H1 (cell line): ENCODE measurements around the gene ARSK. TPM values are rescaled to one million over a fixed set of nuclear protein-coding genes. Genes with fewer than 3 reads are reported as not detected.

Experiments used
- CTCF ChIA-PET: fragments of 300-600 bp; sonication (Branson Sonifier 250); formaldehyde crosslinking; loops from one replicate; lab custom pipeline; 2021; ENCODE audit not compliant: partially characterized antibody; lab: Charles Lee
- POLR2A ChIA-PET: fragments of 300-600 bp; sonication (Branson Sonifier 250); formaldehyde crosslinking; loops from one replicate; lab custom pipeline; 2021; ENCODE audit warnings: inconsistent platforms; ENCODE audit not compliant: partially characterized antibody; lab: Charles Lee
- DNase-seq, 2 experiments: peaks; one replicate each; pipeline versions ENCODE4 v3.0.0 to v3.0.0-alpha.2; 2010 to 2022; ENCODE audit warnings: low spot score in 2 of 2, low read depth in 1 of 2, mixed read lengths in 1 of 2
- FAIRE-seq: peaks from 2 replicates; lab custom pipeline; 2011; peaks lifted over from hg19 to GRCh38; lab: Jason Lieb, UNC
- H2AFZ ChIP-seq: 2 replicates; pipeline ENCODE4 v1.8.1; 2012; ENCODE audit warnings: low read length, inconsistent platforms
- H2AK5ac ChIP-seq: 2 replicates; pipeline ENCODE4 v1.6.1; 2013; ENCODE audit warnings: low read depth, low read length
- H2BK120ac ChIP-seq: replicated peaks from 2 replicates; pipeline ENCODE3; 2013; ENCODE audit warnings: low read depth, low read length, inconsistent platforms
- H2BK12ac ChIP-seq: 2 replicates; pipeline ENCODE4 v1.6.1; 2013; ENCODE audit warnings: low read depth, low read length
- H2BK15ac ChIP-seq: 2 replicates; pipeline ENCODE4 v1.6.1; 2013; ENCODE audit warnings: low read length
- H2BK20ac ChIP-seq: 2 replicates; pipeline ENCODE4 v1.6.1; 2013; ENCODE audit warnings: low read length
- H2BK5ac ChIP-seq: 2 replicates; pipeline ENCODE4 v1.6.1; 2013; ENCODE audit warnings: low read depth, low read length
- H3K14ac ChIP-seq: 2 replicates; pipeline ENCODE4 v1.6.1; 2013; ENCODE audit warnings: inconsistent platforms; ENCODE audit not compliant: insufficient read length
- H3K18ac ChIP-seq: 2 replicates; pipeline ENCODE4 v1.6.1; 2013; ENCODE audit warnings: low read length; ENCODE audit errors: extremely low read depth
- H3K23ac ChIP-seq: 2 replicates; pipeline ENCODE4 v1.6.1; 2013; ENCODE audit warnings: inconsistent platforms; ENCODE audit not compliant: insufficient read length
- H3K23me2 ChIP-seq: 2 replicates; pipeline ENCODE4 v1.6.1; 2013; ENCODE audit warnings: low read depth, low read length
- H3K27ac ChIP-seq: 2 replicates; pipeline ENCODE4 v1.6.1; 2011; ENCODE audit warnings: low read depth, low read length, inconsistent platforms
- H3K27me3 ChIP-seq, 4 experiments: replicated peaks in 1 of 4; 1 replicate in 1 of 4; 2 replicates in 3 of 4; pipeline versions ENCODE4 v1.6.1 to v1.8.1; 2011 to 2013; ENCODE audit warnings: low read length in 3 of 4, mild to moderate bottlenecking in 3 of 4, inconsistent platforms in 2 of 4, mixed read lengths in 2 of 4, moderate library complexity in 1 of 4; ENCODE audit not compliant: control insufficient read depth in 3 of 4, insufficient read depth in 3 of 4; ENCODE audit errors: extremely low read depth in 1 of 4
- H3K36me3 ChIP-seq, 4 experiments: 2 replicates each; pipeline versions ENCODE4 v1.6.1 to v1.8.1; 2011 to 2013; ENCODE audit warnings: mild to moderate bottlenecking in 4 of 4, low read length in 3 of 4, moderate library complexity in 2 of 4, control low read depth in 1 of 4, inconsistent platforms in 1 of 4; ENCODE audit not compliant: insufficient read depth in 4 of 4, control insufficient read depth in 2 of 4
- H3K4ac ChIP-seq: replicated peaks from 2 replicates; pipeline ENCODE3; 2013; ENCODE audit warnings: low read length, low read depth, mixed read lengths, inconsistent platforms; ENCODE audit not compliant: insufficient read length
- H3K4me1 ChIP-seq, 4 experiments: replicated peaks in 1 of 4; 1 replicate in 1 of 4; 2 replicates in 3 of 4; pipeline versions ENCODE4 v1.6.1 to v1.8.1; 2011 to 2013; ENCODE audit warnings: low read length in 3 of 4, inconsistent platforms in 2 of 4, mixed read lengths in 1 of 4; ENCODE audit not compliant: insufficient read depth in 4 of 4, control insufficient read depth in 3 of 4
- H3K4me2 ChIP-seq, 2 experiments: 2 replicates each; pipeline versions ENCODE4 v1.6.1 to v1.8.1; 2011 to 2013; ENCODE audit warnings: low read depth in 2 of 2, low read length in 2 of 2, control low read depth in 1 of 2, inconsistent platforms in 1 of 2, mild to moderate bottlenecking in 1 of 2; ENCODE audit not compliant: insufficient read depth in 1 of 2
- H3K4me3 ChIP-seq, 4 experiments: fragments of 200-600, 300-600 bp in 1 of 4; sonication (generic), shearing (Covaris generic), sonication (Bioruptor Twin) in 1 of 4; 2 replicates each; pipeline versions ENCODE4 v1.5.1 to v1.8.1; 2011 to 2016; ENCODE audit warnings: low read length in 4 of 4, low read depth in 3 of 4, control low read depth in 2 of 4, inconsistent platforms in 2 of 4, mild to moderate bottlenecking in 2 of 4, mixed read lengths in 1 of 4, moderate library complexity in 1 of 4; ENCODE audit not compliant: insufficient read depth in 2 of 4; ENCODE audit errors: extremely low read depth in 1 of 4
- H3K56ac ChIP-seq: replicated peaks from 2 replicates; pipeline ENCODE3; 2013; ENCODE audit warnings: low read depth, mild to moderate bottlenecking, mixed read lengths, low read length, inconsistent platforms; ENCODE audit not compliant: insufficient read length
- H3K79me1 ChIP-seq: 2 replicates; pipeline ENCODE4 v1.6.1; 2013; ENCODE audit warnings: low read depth, low read length, control low read depth
- H3K79me2 ChIP-seq, 2 experiments: 2 replicates each; pipeline versions ENCODE4 v1.6.1 to v1.8.1; 2012 to 2013; ENCODE audit warnings: low read length in 2 of 2, mild to moderate bottlenecking in 2 of 2, inconsistent platforms in 1 of 2; ENCODE audit not compliant: insufficient read depth in 2 of 2, control insufficient read depth in 1 of 2
- H3K9ac ChIP-seq, 4 experiments: replicated peaks in 1 of 4; 1 replicate in 1 of 4; 2 replicates in 3 of 4; pipeline versions ENCODE4 v1.6.1 to v1.8.1; 2011 to 2013; ENCODE audit warnings: low read depth in 3 of 4, low read length in 3 of 4, control low read depth in 2 of 4, mild to moderate bottlenecking in 2 of 4, moderate library complexity in 2 of 4, inconsistent platforms in 1 of 4; ENCODE audit errors: extremely low read depth in 1 of 4
- H3K9me3 ChIP-seq, 2 experiments: 2 replicates each; pipeline versions ENCODE4 v1.6.1 to v1.8.1; 2012 to 2013; ENCODE audit warnings: mild to moderate bottlenecking in 2 of 2, moderate library complexity in 2 of 2, control low read depth in 1 of 2, inconsistent platforms in 1 of 2, low read depth in 1 of 2, low read length in 1 of 2, mixed read lengths in 1 of 2; ENCODE audit not compliant: insufficient read depth in 2 of 2
- H4K20me1 ChIP-seq, 2 experiments: replicated peaks in 1 of 2; 2 replicates each; pipeline versions ENCODE3 to v1.8.1; 2011 to 2013; ENCODE audit warnings: inconsistent platforms in 2 of 2, low read length in 2 of 2, mild to moderate bottlenecking in 1 of 2; ENCODE audit not compliant: insufficient read depth in 2 of 2, control insufficient read depth in 1 of 2
- H4K5ac ChIP-seq: 2 replicates; pipeline ENCODE4 v1.6.1; 2013; ENCODE audit warnings: low read length, low read depth, mixed read lengths, inconsistent platforms; ENCODE audit not compliant: insufficient read length
- H4K8ac ChIP-seq: 2 replicates; pipeline ENCODE4 v1.8.0; 2013; ENCODE audit warnings: mild to moderate bottlenecking, moderate library complexity, low read length, inconsistent platforms; ENCODE audit not compliant: insufficient read depth; ENCODE audit errors: extremely low read depth
- H4K91ac ChIP-seq: replicated peaks from 2 replicates; pipeline ENCODE3; 2013; ENCODE audit warnings: low read length, mixed read lengths, inconsistent platforms; ENCODE audit not compliant: insufficient read length
- BACH1 ChIP-seq: IDR thresholded peaks from 2 replicates; pipeline ENCODE4 v1.6.1; 2012; ENCODE audit warnings: low read length, improper control_type of control experiment
- BRCA1 ChIP-seq: IDR thresholded peaks from 2 replicates; pipeline ENCODE4 v1.6.1; 2012; ENCODE audit warnings: low read depth, low read length, improper control_type of control experiment
- CBX5 ChIP-seq: fragments of 300-800, 300-1000 bp; sonication (generic); IDR thresholded peaks from 2 replicates; pipeline ENCODE4 v1.7.1; 2016; ENCODE audit warnings: antibody characterized with exemption, low read length, low read depth
- CTBP2 ChIP-seq: IDR thresholded peaks from 2 replicates; pipeline ENCODE4 v1.7.0; 2011; ENCODE audit warnings: borderline replicate concordance, mild to moderate bottlenecking, moderate library complexity, mixed read lengths, low read length; ENCODE audit not compliant: insufficient read depth, insufficient read length
- JUN ChIP-seq: IDR thresholded peaks from 2 replicates; pipeline ENCODE4 v1.6.1; 2011; ENCODE audit warnings: low read depth, mild to moderate bottlenecking, improper control_type of control experiment, low read length
- JUND ChIP-seq: IDR thresholded peaks from 2 replicates; pipeline ENCODE4 v1.6.1; 2011; ENCODE audit warnings: mild to moderate bottlenecking, improper control_type of control experiment, low read length
- RBBP5 ChIP-seq: IDR thresholded peaks from 2 replicates; pipeline ENCODE4 v1.7.1; 2012; ENCODE audit warnings: low read depth, mild to moderate bottlenecking, inconsistent platforms, low read length, moderate library complexity, borderline replicate concordance
- SAP30 ChIP-seq: fragments of 300-600 bp; sonication (generic); IDR thresholded peaks from 2 replicates; pipeline ENCODE4 v1.7.1; 2012; ENCODE audit warnings: low read length, moderate library complexity, mild to moderate bottlenecking, inconsistent platforms; ENCODE audit not compliant: insufficient read depth, insufficient replicate concordance
- SP1 ChIP-seq: IDR thresholded peaks from 2 replicates; pipeline ENCODE4 v1.6.1; 2011; ENCODE audit warnings: low read depth, low read length
- SRF ChIP-seq: IDR thresholded peaks from 2 replicates; pipeline ENCODE4 v1.6.1; 2011; ENCODE audit warnings: mild to moderate bottlenecking, low read depth, low read length, moderate library complexity
- TAF1 ChIP-seq: IDR thresholded peaks from 2 replicates; pipeline ENCODE4 v1.6.1; 2011; ENCODE audit warnings: mild to moderate bottlenecking, low read depth, low read length
- TBP ChIP-seq: IDR thresholded peaks from 2 replicates; pipeline ENCODE4 v1.6.1; 2011; ENCODE audit warnings: low read depth, low read length, improper control_type of control experiment
- USF2 ChIP-seq: IDR thresholded peaks from 2 replicates; pipeline ENCODE4 v1.6.1; 2011; ENCODE audit warnings: low read length, improper control_type of control experiment
- WGBS, 2 experiments: shearing (Covaris generic) in 1 of 2; methylation state at CpG; one replicate each; pipeline versions ENCODE4 v1.1.6 to v1.1.7; 2013 to 2015; ENCODE audit warnings: low lambda C conversion rate in 2 of 2, mixed read lengths in 2 of 2, inconsistent platforms in 1 of 2, low coverage in 1 of 2, missing lambda C conversion rate in 1 of 2; ENCODE audit not compliant: insufficient replicate concordance in 2 of 2, insufficient coverage in 1 of 2, insufficient read length in 1 of 2; ENCODE audit errors: extremely low coverage in 1 of 2, missing lambda C conversion rate in 1 of 2; 5-methylcytosine and 5-hydroxymethylcytosine counted together
- polyA plus RNA-seq, 7 experiments: library from polyadenylated mRNA; depleted of rRNA in 3 of 7; stranded (reverse) in 5 of 7; unstranded in 2 of 7; fragments of >200 nt in 5 of 7; fragments of 200-250 nt in 2 of 7; gene quantifications; 1 replicate in 5 of 7; 2 replicates in 1 of 7; 4 replicates in 1 of 7; pipeline versions ENCODE4 v1.2.1 to v1.2.3, GENCODE V29; 2011 to 2013; ENCODE audit warnings: missing spikeins in 2 of 7, mixed read lengths in 2 of 7
- total RNA-seq: library from RNA; stranded (reverse); fragmentation: NEBNext Ultra II Directional; extraction: Animal tissue kit (Norgen Biotek cat#: 25700); gene quantifications from 2 replicates; pipeline ENCODE4 v1.2.1, GENCODE V29; 2021

Gene ARSK
- total and polyA plus RNA-seq, 2 of the 8 experiments (the other 6 are each of a cell fraction or from before 2014, with no cell fraction given): 8.4 to 14.1 TPM

GRCh38 chr5:95605786-95606185 lies 50.9 kb downstream of the ARSK start:
- H3K36me3 ChIP-seq: no peaks in the 10 kb centered on the region; a peak in 2 of 8 replicates
- no peak for FAIRE-seq

More at GRCh38 chr5:95605786-95606185, 50.9 kb downstream of the ARSK start:
- no peak overlapping the region for H3K4me2 ChIP-seq
- no peaks in the 10 kb centered on the region for H3K23me2 ChIP-seq
- no peak for DNase-seq
- no peak overlapping the region for H2BK12ac ChIP-seq
- no peak overlapping the region for H3K14ac ChIP-seq
- no peak overlapping the region for H3K4ac ChIP-seq
- ChIA-PET POLR2A (no interaction called here), CTCF (no interaction called here)
- no peaks in the 10 kb centered on the region for H4K20me1 ChIP-seq
- H4K5ac ChIP-seq: no peak overlapping the region
- no peak overlapping the region for H2BK5ac ChIP-seq
- no peak overlapping the region for H4K8ac ChIP-seq
- H4K91ac ChIP-seq: no peak overlapping the region
- H3K23ac ChIP-seq: no peak overlapping the region
- H3K9ac ChIP-seq: no peak overlapping the region
- no peaks in the 10 kb centered on the region for H3K4me1 ChIP-seq
- H3K27ac ChIP-seq: no peak overlapping the region
- TF ChIP-seq CTBP2 (no peak), RBBP5 (no peak), BRCA1 (no peak), JUND (no peak), SAP30 (no peak), TAF1 (no peak), SP1 (no peak), CBX5 (no peak), BACH1 (no peak), USF2 (no peak), SRF (no peak), JUN (no peak), TBP (no peak)
- no peak overlapping the region for H3K4me3 ChIP-seq
- no peak overlapping the region for H2BK120ac ChIP-seq
- H3K79me2 ChIP-seq: no peaks in the 10 kb centered on the region
- no peaks in the 10 kb centered on the region for H3K27me3 ChIP-seq
- no peak overlapping the region for H2BK15ac ChIP-seq
- no peak overlapping the region for H2AFZ ChIP-seq
- no peak overlapping the region for H2BK20ac ChIP-seq
- H3K18ac ChIP-seq: no peak overlapping the region
- H2AK5ac ChIP-seq: no peak overlapping the region
- H3K79me1 ChIP-seq: no peaks in the 10 kb centered on the region
- 90% methylated on average over 5 of the region's 5 CpGs; no CpG with 5 or more reads in 1 of the 2 experiments for WGBS, 2 experiments
- no peak overlapping the region for H3K56ac ChIP-seq
- no peaks in the 10 kb centered on the region for H3K9me3 ChIP-seq
